GM04504 (cell line): ENCODE measurements around the gene CRHR2.

Experiments
- DNase-seq: peaks from one replicate; pipeline ENCODE4 v3.0.0-alpha.2; 2012; ENCODE audit warnings: low read depth

CRHR2 gene

GRCh38 chr7:30706908-30707307 lies 24.7 kb upstream of the CRHR2 start:
- DNase-seq = no peak

GRCh38 chr7:30706316-30706715 lies 24.1 kb upstream of the CRHR2 start:
- no peak for DNase-seq

GRCh38 chr7:30705596-30705995 lies 23.3 kb upstream of the CRHR2 start:
- DNase-seq = no peak

GRCh38 chr7:30705008-30705407 lies 22.8 kb upstream of the CRHR2 start:
- no peak for DNase-seq

GRCh38 chr7:30703756-30704155 lies 21.5 kb upstream of the CRHR2 start:
- DNase-seq = no peak

- DNase-seq = no peak
Observed at GRCh38 chr7:30702200-30702599, 19.9 kb upstream of the CRHR2 start.

GRCh38 chr7:30700941-30701340 lies 18.7 kb upstream of the CRHR2 start:
- DNase-seq = no peak

GRCh38 chr7:30699706-30700495 lies 17.6 kb upstream of the CRHR2 start:
- DNase-seq = no peak

GRCh38 chr7:30698481-30698880 lies 16.2 kb upstream of the CRHR2 start:
- no peak for DNase-seq

GRCh38 chr7:30697719-30698460 lies 15.6 kb upstream of the CRHR2 start:
- DNase-seq = no peak

GRCh38 chr7:30694774-30695721 lies 12.8 kb upstream of the CRHR2 start:
- no peak for DNase-seq

GRCh38 chr7:30694218-30694745 lies 12.0 kb upstream of the CRHR2 start:
- no peak for DNase-seq

- DNase-seq = no peak
Observed at GRCh38 chr7:30692882-30693281, 10.6 kb upstream of the CRHR2 start.

GRCh38 chr7:30692438-30692837 lies 10.2 kb upstream of the CRHR2 start:
- DNase-seq = no peak

GRCh38 chr7:30690011-30690410 lies 7.8 kb upstream of the CRHR2 start:
- DNase-seq = no peak

GRCh38 chr7:30688718-30689221 lies 6.5 kb upstream of the CRHR2 start:
- DNase-seq = no peak

- DNase-seq = no peak
Observed at GRCh38 chr7:30687604-30688003, 5.3 kb upstream of the CRHR2 start.

- DNase-seq = no peak
Observed at GRCh38 chr7:30684351-30684750, 2.1 kb upstream of the CRHR2 start.

GRCh38 chr7:30683816-30684215 lies 1.6 kb upstream of the CRHR2 start:
- DNase-seq = no peak

GRCh38 chr7:30683306-30683705 lies 1.1 kb upstream of the CRHR2 start:
- DNase-seq = no peak

GRCh38 chr7:30681815-30682211 lies 443 bp downstream of the CRHR2 start:
- no peak for DNase-seq

GRCh38 chr7:30681331-30681797 lies 892 bp downstream of the CRHR2 start:
- DNase-seq = no peak
